ENCODE measurements around the gene MLLT6. TPM values are rescaled to one million over a fixed set of nuclear protein-coding genes. Genes with fewer than 3 reads are reported as not detected.

Gene MLLT6
- total RNA-seq, 6 experiments from 2014 or later = 10.1 to 30.9 (median 25.6) TPM

DNA sequence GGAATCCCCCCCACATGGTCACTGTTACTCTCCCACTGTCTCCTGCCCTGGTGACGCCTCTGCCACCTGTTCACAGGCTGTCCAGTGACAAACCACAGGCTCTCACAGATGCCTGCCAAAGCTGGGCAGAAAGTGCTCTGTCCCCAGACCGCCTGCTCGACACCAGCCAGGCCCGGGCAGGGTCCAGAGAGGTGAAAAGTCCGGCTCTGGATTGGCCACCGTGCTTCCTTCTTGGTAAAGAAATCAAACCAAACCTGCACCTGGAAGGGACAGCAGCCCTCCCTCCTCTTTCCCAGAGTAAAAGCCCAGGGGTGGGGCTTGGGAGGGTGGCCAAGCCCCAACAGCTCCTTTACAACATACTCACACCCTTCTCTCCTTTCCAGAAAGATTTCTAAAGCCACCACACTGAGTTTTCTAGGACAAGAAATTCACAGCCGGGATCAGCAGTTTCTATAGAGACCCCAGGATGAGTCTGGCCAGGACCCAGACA lies 36.9 kb downstream of the MLLT6 start:
- DNase-seq = peak; percentile 51 to 85 (median 83)
- H3K36me3 ChIP-seq = no peaks in the 10 kb centered on the region
- TF ChIP-seq POLR2A (IDR thresholded peaks at IDR 0.05) (no peak), CTCF (IDR thresholded peaks at IDR 0.05) (no peak)
- peaks cover 0 to 18% (median 0%) of the 10 kb centered on the region in 4 donors for H3K4me1 ChIP-seq
- H3K4me3 ChIP-seq = no peak overlapping the region
- peak; percentile 58 to 87 (median 72) for ATAC-seq
- intact Hi-C loops (cut with DNase I) = no loop called here
- WGBS (ENCODE audit: insufficient coverage, low coverage, low lambda C conversion rate, missing lambda C conversion rate) = 63% methylated on average over 1 of the region's 7 CpGs
- no peaks in the 10 kb centered on the region for H3K9me3 ChIP-seq
- no peaks in the 10 kb centered on the region for H3K27me3 ChIP-seq
- peak overlapping the region in 2 of 3 donors; percentile 36 to 40 for H3K27ac ChIP-seq

GRCh38 chr17:38742411-38743308 lies 37.6 kb downstream of the MLLT6 start:
- no peak for TF ChIP-seq POLR2A (IDR thresholded peaks at IDR 0.05)
- no peak for TF ChIP-seq CTCF (IDR thresholded peaks at IDR 0.05)
- intact Hi-C loops (cut with DNase I) = no loop called here
- H3K27ac ChIP-seq = peak overlapping the region in 2 of 3 donors; percentile 36 to 40
- ATAC-seq (peak in 3 of 4 donors; percentile 29 to 42 (median 30)), DNase-seq (peak in 1 of 3 donors; percentile 52)
- no peaks in the 10 kb centered on the region for H3K9me3 ChIP-seq
- no peak overlapping the region for H3K4me3 ChIP-seq
- no peaks in the 10 kb centered on the region for H3K27me3 ChIP-seq
- 69% methylated on average over 14 of the region's 22 CpGs for WGBS (ENCODE audit: insufficient coverage, low coverage, low lambda C conversion rate, missing lambda C conversion rate)
- H3K4me1 ChIP-seq = peaks cover 0 to 21% (median 0%) of the 10 kb centered on the region in 4 donors
- H3K36me3 ChIP-seq = no peaks in the 10 kb centered on the region

DNA sequence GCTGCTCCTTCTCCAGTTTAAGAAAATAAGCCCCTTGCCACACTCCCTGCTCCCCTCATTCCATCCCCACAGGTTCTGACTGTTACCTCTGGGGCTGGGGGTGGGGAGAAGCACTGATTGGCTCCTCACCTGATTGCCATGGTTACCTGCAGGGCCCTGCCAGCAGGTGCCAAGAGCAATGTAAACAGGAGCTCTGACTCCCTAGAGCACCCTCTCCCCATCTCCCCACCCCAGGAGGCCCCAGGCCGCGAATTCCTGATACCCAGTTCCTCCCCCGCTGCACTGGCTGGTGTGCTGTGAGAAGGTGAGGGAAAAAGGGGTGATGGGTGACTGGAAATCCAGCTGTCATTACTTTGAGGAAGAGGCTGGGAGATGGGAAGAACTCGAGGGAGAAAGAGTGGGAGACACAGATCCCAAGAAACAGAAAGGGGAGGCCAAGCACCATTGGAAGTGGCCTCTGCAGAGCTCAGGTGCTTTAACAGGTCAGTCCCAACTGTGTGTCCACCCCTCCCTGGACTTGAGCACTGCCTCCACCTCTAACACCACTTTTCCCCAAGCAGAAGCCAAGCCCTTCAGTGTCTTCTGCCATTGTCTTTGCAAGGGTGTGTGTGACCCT lies 38.6 kb downstream of the MLLT6 start:
- Histone ChIP-seq H3K27ac (no peak overlapping the region), H3K4me1 (peaks cover 0 to 27% (median 2%) of the 10 kb centered on the region in 4 donors), H3K4me3 (no peak overlapping the region), H3K36me3 (no peaks in the 10 kb centered on the region), H3K9me3 (no peaks in the 10 kb centered on the region), H3K27me3 (no peaks in the 10 kb centered on the region)
- WGBS (ENCODE audit: insufficient coverage, low coverage, low lambda C conversion rate, missing lambda C conversion rate) = 76% methylated on average over 4 of the region's 4 CpGs
- TF ChIP-seq CTCF (IDR thresholded peaks at IDR 0.05) (no peak), POLR2A (IDR thresholded peaks at IDR 0.05) (no peak)
- DNase-seq = peak in 1 of 3 donors; percentile 48
- intact Hi-C loops (cut with DNase I) = no loop called here
- no peak for ATAC-seq

DNA sequence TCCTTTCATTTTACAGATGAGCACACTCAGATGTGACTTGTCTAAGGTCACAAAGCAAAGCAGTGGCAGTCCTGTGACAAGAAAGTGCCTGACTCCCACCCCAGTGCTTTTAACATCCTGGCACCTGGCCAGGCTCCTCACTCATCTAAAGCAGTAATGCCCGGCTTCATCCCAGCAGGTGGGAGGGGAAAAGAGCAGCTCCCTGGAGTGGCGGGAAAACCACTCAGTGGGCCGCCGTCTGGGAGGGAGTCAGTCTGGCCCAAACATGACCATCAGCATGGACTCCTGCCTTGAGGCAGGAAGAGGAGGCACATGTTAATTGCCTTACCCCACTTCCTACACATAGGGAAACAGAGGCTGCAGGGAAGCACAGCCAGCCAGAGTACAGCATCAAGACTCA lies 40.5 kb downstream of the MLLT6 start:
- ATAC-seq (no peak), DNase-seq (peak in 1 of 3 donors; percentile 50)
- Histone ChIP-seq H3K9me3 (no peaks in the 10 kb centered on the region), H3K4me3 (no peak overlapping the region), H3K27me3 (no peaks in the 10 kb centered on the region), H3K36me3 (no peaks in the 10 kb centered on the region), H3K27ac (no peak overlapping the region), H3K4me1 (peaks cover 0 to 44% (median 3%) of the 10 kb centered on the region in 4 donors)
- intact Hi-C loops (cut with DNase I) = no loop called here
- WGBS (ENCODE audit: insufficient coverage, low coverage, low lambda C conversion rate, missing lambda C conversion rate) = no CpG with 5 or more reads among the region's 4 CpGs
- TF ChIP-seq POLR2A (IDR thresholded peaks at IDR 0.05) (no peak), CTCF (IDR thresholded peaks at IDR 0.05) (no peak)

Measured in right lobe of liver (tissue), 6 donors.